Fibroblast of lung (primary cell): ENCODE measurements around the gene MBNL1.

ENCODE experiments used
- CTCF ChIP-seq, 2 donors: IDR thresholded peaks in 1 of 2; conservative IDR thresholded peaks in 1 of 2; 1 replicate in 1 of 2; 2 replicates in 1 of 2; pipeline ENCODE4 v1.5.1; 2011 to 2012; ENCODE audit warnings: low read length in 2 of 2, control low read depth in 1 of 2, inconsistent platforms in 1 of 2, low read depth in 1 of 2, mild to moderate bottlenecking in 1 of 2
- EZH2 ChIP-seq: IDR thresholded peaks from 2 replicates; pipeline ENCODE4 v1.5.1; 2012; ENCODE audit warnings: low read length, control low read depth, mild to moderate bottlenecking; ENCODE audit errors: missing control alignments

- no peak for TF ChIP-seq CTCF (conservative IDR thresholded peaks at IDR 0.05 in 1 of 2, IDR thresholded peaks at IDR 0.05 in 1 of 2; ENCODE audit: low read depth in 1 of 2, low read length in 2 of 2)
- no peak for TF ChIP-seq EZH2
Measured at GRCh38 chr3:152346058-152346457, 77.3 kb downstream of the MBNL1 start.
